Midbrain (tissue), 1 donor: ENCODE data around the gene SLC25A29.

Experiments used
- DNase-seq: peaks from one replicate; lab custom pipeline; 2025; lab: John Stamatoyannopoulos, UW

Gene SLC25A29

GRCh38 chr14:100332071-100332639, 25.9 kb upstream of the SLC25A29 start:
- no peak for DNase-seq

DNA sequence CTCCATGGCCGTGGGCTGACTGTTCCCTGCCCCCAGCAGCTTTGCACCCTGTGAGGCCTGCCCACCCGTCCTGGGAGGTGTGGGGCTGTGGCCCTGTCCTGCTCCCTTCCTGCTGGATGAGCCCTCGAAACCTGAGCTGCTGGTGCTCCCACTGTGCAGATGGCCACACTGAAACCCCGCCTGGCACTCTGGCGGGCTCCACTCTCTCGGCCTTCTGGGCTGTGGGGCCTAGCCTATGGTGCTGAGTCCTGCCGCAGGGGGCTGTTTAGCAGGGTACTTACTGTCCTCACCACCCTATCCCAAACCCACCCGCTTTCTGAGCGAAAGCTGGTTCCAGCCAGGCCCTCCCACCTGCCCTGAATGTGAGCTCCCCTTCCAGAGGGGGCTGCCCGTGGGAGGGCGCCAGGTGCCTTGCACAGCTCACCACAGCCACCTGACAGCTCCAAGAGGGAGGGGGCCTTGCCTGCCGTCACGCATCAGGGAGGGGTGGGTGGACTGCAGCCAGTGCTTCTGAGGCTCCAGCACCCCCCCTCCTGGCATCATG, 24.2 kb upstream of the SLC25A29 start:
- no peak for DNase-seq

- no peak for DNase-seq
These were observed 23.7 kb upstream of the SLC25A29 start for GRCh38 chr14:100330007-100330344.

GRCh38 chr14:100329233-100330006, 23.2 kb upstream of the SLC25A29 start:
- no peak for DNase-seq

DNA sequence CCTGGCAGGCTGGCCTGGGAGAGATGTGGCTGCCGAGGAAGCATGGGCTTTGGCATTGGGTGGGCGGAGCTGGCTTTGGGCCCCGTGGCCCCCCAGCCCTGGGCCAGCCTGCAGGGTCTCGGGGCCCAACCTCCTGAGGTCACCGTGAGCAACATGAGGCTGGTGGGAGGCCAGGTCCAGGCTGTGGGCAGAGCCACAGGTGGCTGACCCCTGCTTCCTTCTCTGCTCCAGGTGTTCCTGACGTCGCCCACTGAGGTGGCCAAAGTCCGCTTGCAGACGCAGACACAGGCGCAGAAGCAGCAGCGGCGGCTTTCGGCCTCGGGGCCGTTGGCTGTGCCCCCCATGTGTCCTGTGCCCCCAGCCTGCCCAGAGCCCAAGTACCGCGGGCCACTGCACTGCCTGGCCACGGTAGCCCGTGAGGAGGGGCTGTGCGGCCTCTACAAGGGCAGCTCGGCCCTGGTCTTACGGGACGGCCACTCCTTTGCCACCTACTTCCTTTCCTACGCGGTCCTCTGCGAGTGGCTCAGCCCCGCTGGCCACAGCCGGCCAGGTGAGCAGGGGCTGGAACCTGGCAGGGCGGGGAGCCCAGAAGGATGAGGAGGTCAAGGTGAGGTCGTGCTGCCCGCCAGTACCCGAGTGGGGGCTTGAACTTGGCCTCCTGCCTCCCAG, 22.4 kb upstream of the SLC25A29 start:
- no peak for DNase-seq

DNA sequence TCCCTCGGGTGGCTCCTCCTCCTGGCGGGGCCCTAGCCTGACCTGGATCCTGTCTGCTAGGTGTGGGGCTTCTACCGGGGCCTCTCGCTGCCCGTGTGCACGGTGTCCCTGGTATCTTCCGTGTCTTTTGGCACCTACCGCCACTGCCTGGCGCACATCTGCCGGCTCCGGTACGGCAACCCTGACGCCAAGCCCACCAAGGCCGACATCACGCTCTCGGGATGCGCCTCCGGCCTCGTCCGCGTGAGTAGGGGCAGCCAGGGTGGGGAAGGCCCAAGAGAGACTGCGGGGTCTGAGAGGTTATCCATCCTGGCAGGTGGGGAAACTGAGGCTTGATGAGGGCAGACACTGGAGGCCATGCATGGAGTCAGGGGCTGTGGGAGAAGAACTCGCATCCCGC, 20.9 kb upstream of the SLC25A29 start:
- no peak for DNase-seq

DNA sequence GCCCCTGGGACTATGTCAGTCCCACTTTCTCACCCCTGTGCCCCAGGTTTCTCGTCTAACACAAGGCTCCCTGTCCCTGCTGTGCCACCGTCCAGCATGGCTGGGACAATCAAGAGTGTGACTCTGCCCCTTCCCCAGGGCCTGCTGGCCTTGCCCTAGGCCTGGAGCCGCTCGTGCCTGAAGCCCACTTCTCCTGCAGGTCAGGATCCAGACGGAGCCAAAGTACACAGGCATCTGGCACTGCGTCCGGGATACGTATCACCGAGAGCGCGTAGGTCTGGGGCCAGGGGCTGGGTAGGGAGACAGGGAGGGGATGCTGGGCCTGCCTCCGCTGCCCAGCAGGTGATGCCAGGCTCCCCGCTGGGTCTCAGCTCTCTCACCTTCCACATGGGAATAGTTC, 19.7 kb upstream of the SLC25A29 start:
- no peak for DNase-seq

DNA sequence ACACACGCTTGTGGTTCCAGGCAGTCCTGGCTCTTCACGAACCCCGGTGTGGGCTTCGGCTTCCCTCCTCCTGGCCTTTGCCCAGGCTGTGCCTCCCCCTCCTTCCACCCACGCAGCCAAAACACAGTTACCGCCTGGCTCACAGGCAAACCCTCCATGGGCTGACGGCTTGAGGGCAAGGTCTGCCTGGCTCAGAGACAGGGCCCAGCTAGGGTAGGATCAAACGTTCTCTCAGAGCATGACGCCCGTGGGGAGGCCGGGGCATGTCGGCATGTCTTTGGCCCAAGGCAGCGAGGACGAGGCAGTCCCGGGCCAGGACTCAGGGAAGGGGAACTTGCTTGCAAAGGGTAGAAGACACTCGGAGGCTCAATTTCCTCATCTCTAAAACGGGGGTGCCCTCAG, 19.0 kb upstream of the SLC25A29 start:
- DNase-seq = no peak

DNA sequence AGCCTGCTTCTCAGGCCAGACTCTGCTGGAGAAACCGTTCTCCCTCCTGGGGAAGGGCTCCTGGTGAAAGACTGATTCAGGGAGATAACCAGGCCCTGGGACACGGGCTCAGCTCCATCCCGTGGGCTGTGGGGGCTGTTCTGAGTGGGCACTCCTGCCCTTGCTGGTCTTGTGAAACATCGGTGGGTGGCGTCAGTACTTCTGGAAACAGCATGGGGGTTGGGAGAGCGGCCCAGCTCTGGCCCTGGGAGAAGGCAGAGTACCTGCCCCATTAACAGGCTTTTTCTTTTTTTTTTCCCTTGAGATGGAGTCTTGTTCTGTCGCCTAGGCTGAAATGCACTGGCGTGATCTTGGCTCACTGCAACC, 17.7 kb upstream of the SLC25A29 start:
- no peak for DNase-seq

- DNase-seq = no peak
These were observed 17.1 kb upstream of the SLC25A29 start, which contains the start of gene SLC25A47 for GRCh38 chr14:100323121-100323941. SLC25A47 (plus strand) TSS chr14:100323339; CDS start chr14:100323415, 76 bp downstream.

GRCh38 chr14:100322138-100322957, 16.1 kb upstream of the SLC25A29 start:
- no peak for DNase-seq

DNA sequence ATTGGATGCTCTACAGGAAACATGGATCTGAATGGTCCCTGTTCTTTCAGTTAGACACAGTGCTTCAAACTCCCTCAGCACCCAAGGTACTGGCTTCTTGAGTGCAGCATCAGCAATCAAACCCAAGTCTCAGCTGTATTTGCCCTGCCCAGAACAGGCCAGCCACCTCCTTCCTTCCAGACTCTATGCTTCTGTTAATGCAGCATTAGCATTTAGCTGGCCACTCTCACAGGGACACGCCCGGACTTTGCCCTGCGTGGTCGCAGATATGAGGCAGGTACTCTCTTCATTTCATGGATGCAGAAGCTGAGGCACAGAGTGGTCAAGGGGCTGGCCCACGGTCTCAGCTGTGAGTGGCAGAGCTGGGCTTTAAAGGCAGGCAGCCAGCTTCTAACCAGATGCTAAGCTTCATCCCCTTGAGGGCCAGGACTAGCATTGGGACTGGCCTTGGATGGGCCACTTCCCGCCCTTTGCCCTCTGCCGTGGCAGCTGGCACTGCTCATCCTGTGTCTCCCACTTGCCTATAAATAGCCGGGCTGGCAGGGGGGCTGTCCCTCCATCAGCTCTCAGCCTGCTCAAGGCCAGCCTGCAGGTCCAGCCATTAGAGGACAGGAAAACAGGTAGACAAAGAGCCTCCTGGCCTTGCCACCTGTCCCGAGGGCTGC, 15.4 kb upstream of the SLC25A29 start:
- DNase-seq = no peak

DNA sequence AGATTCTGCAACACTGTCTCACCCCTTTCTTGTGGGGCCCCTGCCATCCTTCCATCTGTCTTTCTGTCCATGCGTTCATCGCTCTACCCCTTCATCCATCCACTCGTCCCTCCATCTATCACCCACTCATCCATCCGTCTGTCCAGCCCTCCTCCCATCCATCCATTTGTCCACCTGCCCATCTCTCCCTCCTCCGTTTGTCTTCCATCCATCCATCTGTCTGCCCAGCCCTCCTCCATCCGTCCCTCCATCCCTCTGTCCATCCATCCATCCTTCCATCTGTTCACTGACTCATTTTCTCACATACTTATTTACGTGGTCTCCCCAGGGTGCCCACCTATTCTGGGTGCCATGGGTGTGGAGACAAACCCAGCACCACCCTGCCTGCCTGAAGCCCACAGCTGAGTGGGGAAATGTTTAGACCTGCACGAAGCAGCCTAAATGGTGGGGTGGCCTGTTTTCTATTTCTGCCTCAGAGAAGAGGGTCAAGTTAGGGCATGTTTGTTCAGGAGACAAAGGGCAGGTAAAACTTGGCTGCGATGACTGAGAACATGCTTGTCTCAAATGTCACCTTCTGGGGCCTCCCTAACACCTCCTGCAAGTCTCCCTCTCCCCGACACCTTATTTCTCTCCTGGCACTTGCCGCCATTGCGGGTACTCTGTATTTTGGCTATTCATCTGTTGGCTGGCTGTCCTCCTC, 14.1 kb upstream of the SLC25A29 start:
- DNase-seq = no peak

- peak; percentile 42 for DNase-seq
These were observed 11.9 kb upstream of the SLC25A29 start for GRCh38 chr14:100317912-100318808.

DNA sequence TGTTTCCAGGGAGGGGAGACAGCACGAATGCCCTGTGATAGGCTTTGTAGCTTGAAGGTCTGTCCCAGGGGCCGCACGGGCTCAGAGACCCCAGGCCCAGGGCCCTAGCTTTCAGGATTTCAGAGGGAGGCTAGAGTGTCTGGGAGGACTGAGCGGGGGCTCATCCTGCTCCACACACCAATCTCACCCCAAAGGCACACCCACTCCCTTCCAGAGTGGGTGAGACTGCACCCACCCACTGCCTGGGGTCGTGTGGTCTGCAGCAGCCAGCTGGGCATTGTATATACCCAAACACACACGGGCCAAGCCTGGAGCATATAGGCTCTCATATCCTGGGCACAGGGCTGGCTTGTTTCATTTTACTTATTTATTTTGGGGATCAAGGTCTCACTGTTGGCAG, 11.1 kb upstream of the SLC25A29 start:
- no peak for DNase-seq

- no peak for DNase-seq
These were observed 8.5 kb upstream of the SLC25A29 start for GRCh38 chr14:100314724-100315123.

- DNase-seq = no peak
These were observed 7.4 kb upstream of the SLC25A29 start for GRCh38 chr14:100313464-100314230.

GRCh38 chr14:100312877-100313400, 6.7 kb upstream of the SLC25A29 start:
- DNase-seq = no peak
